HCT116 (cell line): ENCODE results near the gene MEGF6. TPM values are rescaled to one million over a fixed set of nuclear protein-coding genes. Genes with fewer than 3 reads are reported as not detected.

Source experiments
- ATAC-seq: fragments of 200-7000 bp; cut with Tn5 transposase; 2 replicates; pipeline ENCODE4 v1.9.1; 2020; ENCODE audit warnings: mild to moderate bottlenecking, moderate library complexity
- BruUV-seq: library from RNA; stranded (reverse); fragments of 400-500 nt; replicated peaks from 2 replicates; lab custom pipeline; 2021; lab: Mats Ljungman, UMichigan
- CTCF ChIA-PET: fragments of 300-600 bp; sonication (Branson Sonifier 250); formaldehyde crosslinking; loops from one replicate; lab custom pipeline; 2021; ENCODE audit warnings: antibody characterized with exemption; lab: Charles Lee
- POLR2A ChIA-PET: fragments of 300-600, 350-600 bp; sonication (Branson Sonifier 250); formaldehyde crosslinking; loops from one replicate; lab custom pipeline; 2021; ENCODE audit warnings: antibody characterized with exemption; lab: Charles Lee
- RAD21 ChIA-PET, 2 experiments: fragments of 300-600 bp; sonication (Branson Sonifier 250); formaldehyde crosslinking; loops; one replicate each; lab custom pipeline; 2023; ENCODE audit warnings: low total read pairs in 2 of 2; ENCODE audit not compliant: uncharacterized antibody in 2 of 2, unreplicated experiment in 2 of 2, low non-redundant PET in 1 of 2; lab: Charles Lee
- DNase-seq: peaks from one replicate; pipeline ENCODE4 v3.0.0-alpha.2; 2010; ENCODE audit warnings: low read depth, low spot score
- H2AFZ ChIP-seq: fragments of 200-600 bp; shearing (Covaris generic), sonication (generic); 2 replicates; pipeline ENCODE4 v1.6.1; 2017; ENCODE audit warnings: low read depth, mixed run types, mixed read lengths, antibody characterized with exemption, low read length; ENCODE audit not compliant: poor library complexity, severe bottlenecking
- H3K27ac ChIP-seq: 2 replicates; pipeline ENCODE4 v1.5.1; 2012; ENCODE audit warnings: low read depth, low read length
- H3K27me3 ChIP-seq: fragments of 200-600 bp; sonication (generic); 2 replicates; pipeline ENCODE4 v1.6.1; 2016; ENCODE audit warnings: mixed run types, low read length, mixed read lengths; ENCODE audit not compliant: insufficient read depth
- H3K36me3 ChIP-seq, 2 experiments: fragments of 200-500 bp in 1 of 2; fragments of 200-600 bp in 1 of 2; sonication (Bioruptor generic) in 1 of 2; sonication (generic) in 1 of 2; 2 replicates each; pipeline versions ENCODE4 v1.5.1 to v1.6.1; 2014 to 2016; ENCODE audit warnings: low read length in 2 of 2, inconsistent platforms in 1 of 2, mixed read lengths in 1 of 2, mixed run types in 1 of 2; ENCODE audit not compliant: insufficient read depth in 2 of 2, control insufficient read depth in 1 of 2
- H3K4me1 ChIP-seq, 2 experiments: fragments of 200-600 bp in 1 of 2; sonication (generic) in 1 of 2; 2 replicates each; pipeline versions ENCODE4 v1.5.1 to v1.6.1; 2012 to 2017; ENCODE audit warnings: low read length in 2 of 2, inconsistent platforms in 1 of 2, mild to moderate bottlenecking in 1 of 2, mixed read lengths in 1 of 2, mixed run types in 1 of 2, moderate library complexity in 1 of 2; ENCODE audit not compliant: insufficient read depth in 2 of 2, control insufficient read depth in 1 of 2
- H3K4me2 ChIP-seq: fragments of 200-600 bp; sonication (generic); 2 replicates; pipeline ENCODE4 v1.6.1; 2017; ENCODE audit warnings: mixed run types, low read length, mixed read lengths
- H3K4me3 ChIP-seq, 2 experiments: fragments of 200-600 bp in 1 of 2; sonication (generic) in 1 of 2; replicated peaks in 1 of 2; 2 replicates each; pipeline ENCODE4 v1.5.1; 2011 to 2016; ENCODE audit warnings: low read length in 2 of 2, control low read depth in 1 of 2, low read depth in 1 of 2, mild to moderate bottlenecking in 1 of 2, mixed read lengths in 1 of 2, mixed run types in 1 of 2
- H3K79me2 ChIP-seq: fragments of 200-600 bp; sonication (generic); 2 replicates; pipeline ENCODE4 v1.6.1; 2017; ENCODE audit warnings: mild to moderate bottlenecking, mixed run types, low read length, moderate library complexity, mixed read lengths; ENCODE audit not compliant: insufficient read depth
- H3K9ac ChIP-seq: fragments of 200-600 bp; sonication (generic); 2 replicates; pipeline ENCODE4 v1.6.1; 2016; ENCODE audit warnings: low read length, mixed read lengths
- H3K9me2 ChIP-seq: fragments of 200-600 bp; sonication (generic), shearing (Covaris generic); 2 replicates; pipeline ENCODE4 v1.6.1; 2017; ENCODE audit warnings: mixed run types, mild to moderate bottlenecking, moderate library complexity; ENCODE audit not compliant: insufficient read depth
- H3K9me3 ChIP-seq, 2 experiments: fragments of 200-500 bp in 1 of 2; fragments of 200-600 bp in 1 of 2; sonication (Bioruptor generic) in 1 of 2; sonication (generic) in 1 of 2; 2 replicates each; pipeline ENCODE4 v1.6.1; 2014 to 2017; ENCODE audit warnings: low read length in 2 of 2, mixed read lengths in 2 of 2, inconsistent platforms in 1 of 2, low read depth in 1 of 2, mild to moderate bottlenecking in 1 of 2, mixed run types in 1 of 2, moderate library complexity in 1 of 2; ENCODE audit not compliant: control insufficient read depth in 1 of 2, insufficient read depth in 1 of 2
- H4K20me1 ChIP-seq: fragments of 200-600 bp; sonication (generic), shearing (Covaris generic); 2 replicates; pipeline ENCODE4 v1.6.1; 2017; ENCODE audit warnings: mixed run types, mild to moderate bottlenecking, moderate library complexity; ENCODE audit not compliant: insufficient read depth
- ATF3 ChIP-seq: IDR thresholded peaks from 2 replicates; pipeline ENCODE4 v1.6.1; 2012
- EZH2phosphoT487 ChIP-seq: fragments of 200-600 bp; IDR thresholded peaks from 2 replicates; pipeline ENCODE4 v1.6.1; 2018; ENCODE audit warnings: antibody characterized with exemption, borderline replicate concordance
- MAX ChIP-seq: IDR thresholded peaks from 2 replicates; pipeline ENCODE4 v1.6.1; 2012
- POLR2AphosphoS5 ChIP-seq: IDR thresholded peaks from 2 replicates; pipeline ENCODE4 v1.6.1; 2011; ENCODE audit warnings: mild to moderate bottlenecking, low read depth, low read length, moderate library complexity
- RAD21 ChIP-seq: IDR thresholded peaks from 2 replicates; pipeline ENCODE4 v1.6.1; 2012; ENCODE audit warnings: low read depth, mild to moderate bottlenecking
- SIN3A ChIP-seq: IDR thresholded peaks from 2 replicates; pipeline ENCODE4 v1.6.1; 2012; ENCODE audit warnings: low read depth
- SP1 ChIP-seq: IDR thresholded peaks from 2 replicates; pipeline ENCODE4 v1.6.1; 2012; ENCODE audit warnings: low read depth
- YY1 ChIP-seq: IDR thresholded peaks from 2 replicates; pipeline ENCODE4 v1.6.1; 2011; ENCODE audit warnings: low read length, low read depth, moderate library complexity, mild to moderate bottlenecking; ENCODE audit not compliant: insufficient replicate concordance; ENCODE audit errors: extremely low read depth
- ZFX ChIP-seq: fragments of 450-650 bp; IDR thresholded peaks from 2 replicates; pipeline ENCODE4 v1.6.1; 2017
- ZNF274 ChIP-seq: fragments of 200-500 bp; sonication (Bioruptor generic); IDR thresholded peaks from 2 replicates; pipeline ENCODE4 v1.6.1; 2014; ENCODE audit warnings: mild to moderate bottlenecking, low read depth, low read length, inconsistent platforms
- intact Hi-C: fragments of 100-400 bp; cut with micrococcal nuclease; formaldehyde crosslinking; loops from 2 replicates; pipeline ENCODE4 v1.10.0; 2022
- total RNA-seq: library from RNA; stranded (reverse); gene quantifications from one replicate; pipeline ENCODE4 v1.2.1, GENCODE V29; 2021; ENCODE audit not compliant: unreplicated experiment
- TF ChIP-seq, protein P1 (sequence below): IDR thresholded peaks from 2 replicates; pipeline ENCODE4 v1.6.1; 2012; ENCODE audit warnings: low read depth

The MEGF6 gene
- total RNA-seq, 1 experiment from 2014 or later: 47.6 TPM

DNA sequence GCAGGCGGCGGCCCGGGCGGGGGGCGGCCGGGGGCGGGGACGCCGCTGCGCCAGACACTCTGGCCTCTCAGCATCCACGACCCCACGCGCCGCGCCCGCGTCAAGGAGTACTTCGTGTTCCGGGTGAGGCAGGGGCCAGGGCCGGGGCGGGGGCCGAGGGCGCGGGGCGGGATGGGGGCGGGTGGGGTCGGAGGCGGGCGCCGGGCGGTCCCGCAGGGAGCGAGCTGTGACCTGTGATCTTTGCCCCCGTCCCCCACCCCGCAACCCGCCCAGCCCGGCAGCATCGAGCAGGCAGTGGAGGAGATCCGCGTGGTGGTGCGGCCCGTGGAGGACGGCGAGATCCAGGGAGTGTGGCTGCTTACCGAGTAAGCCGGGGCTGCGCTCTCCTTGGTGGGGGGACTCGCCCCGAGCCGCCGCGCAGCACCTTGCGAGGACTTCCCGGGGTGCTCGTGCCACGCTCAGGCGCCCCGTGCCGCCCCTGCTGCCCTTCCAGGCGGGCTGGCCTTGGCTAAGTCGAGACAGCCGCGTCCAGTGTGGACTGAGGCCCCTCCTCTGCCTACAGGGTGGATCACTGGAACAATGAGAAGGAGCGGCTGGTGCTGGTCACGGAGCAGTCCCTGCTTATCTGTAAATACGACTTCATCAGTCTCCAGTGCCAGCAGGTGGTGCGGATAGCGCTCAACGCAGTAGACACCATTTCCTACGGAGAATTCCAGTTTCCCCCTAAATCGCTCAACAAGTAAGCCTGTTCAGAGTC is 14.0 kb upstream of the MEGF6 start:
- H3K4me3 ChIP-seq: peak overlapping the region; percentile 65 to 96
- ChIA-PET RAD21 (interaction anchor here in 1 of 2 experiments (0.6 kb wide), 1 partner anchor 92 kb away, joined by 4 read pairs; no protein-coding TSS in a partner anchor), CTCF (no interaction called here)
- peak overlapping the region; percentile 58 for H3K9ac ChIP-seq
- H3K36me3 ChIP-seq: 0 out of 4 replicates have a peak, but pooled peaks cover 0 to 2% of the 10 kb centered on the region in 2 experiments
- H3K4me2 ChIP-seq: peak overlapping the region; percentile 95
- intact Hi-C loops: no loop called here
- peaks cover 6 to 27% of the 10 kb centered on the region in 2 experiments; a peak in 2 of 4 replicates for H3K4me1 ChIP-seq
- H3K9me3 ChIP-seq: no peaks in the 10 kb centered on the region
- H3K27me3 ChIP-seq: no peaks in the 10 kb centered on the region
- no peaks in the 10 kb centered on the region for H4K20me1 ChIP-seq
- no peaks in the 10 kb centered on the region for H3K9me2 ChIP-seq
- no peak for DNase-seq
- H3K27ac ChIP-seq: peak overlapping the region; percentile 39; the same call in 1 of the 2 replicates
- no peaks in the 10 kb centered on the region for H3K79me2 ChIP-seq
- peak; percentile 28 for ATAC-seq
- no TSS peak for BruUV-seq
- TF ChIP-seq RAD21 (no peak), ATF3 (no peak), MAX (no peak), ZNF274 (no peak)
- TF ChIP-seq, all 23 proteins: peak for 0
- POLR2A ChIA-PET: no interaction called here
- no peak overlapping the region for H2AFZ ChIP-seq

- Histone ChIP-seq H3K4me2 (peak within 1 kb of the TSS; percentile 95), H3K4me1 (peaks cover 6 to 27% of the 10 kb centered on the region in 2 experiments; a peak in 2 of 4 replicates), H3K9ac (peak within 1 kb of the TSS; percentile 68), H2AFZ (no peak within 1 kb of the TSS), H3K9me3 (no peaks in the 10 kb centered on the region), H3K27ac (peak within 1 kb of the TSS; percentile 41; the same call in 1 of the 2 replicates), H4K20me1 (no peaks in the 10 kb centered on the region), H3K79me2 (no peaks in the 10 kb centered on the region), H3K27me3 (no peaks in the 10 kb centered on the region), H3K36me3 (0 out of 4 replicates have a peak, but pooled peaks cover 0 to 2% of the 10 kb centered on the region in 2 experiments), H3K4me3 (peak within 1 kb of the TSS; percentile 87 to 96), H3K9me2 (no peaks in the 10 kb centered on the region)
- no TSS peak for BruUV-seq
- intact Hi-C loops: no loop called here
- ChIA-PET CTCF (interaction anchor here (1.0 kb wide), 1 partner anchor 171 kb away, joined by 5 read pairs; no protein-coding TSS in a partner anchor), RAD21 (no interaction called here), POLR2A (no interaction called here)
- ATAC-seq (peak; percentile 93), DNase-seq (peak; percentile 82)
- peak; percentile 86 for TF ChIP-seq MAX
- no peak for TF ChIP-seq ZFX
- no peak for TF ChIP-seq EZH2phosphoT487
- peak; percentile 93 for TF ChIP-seq SP1
- TF ChIP-seq YY1: peak; percentile 34
- TF ChIP-seq, protein P1, sequence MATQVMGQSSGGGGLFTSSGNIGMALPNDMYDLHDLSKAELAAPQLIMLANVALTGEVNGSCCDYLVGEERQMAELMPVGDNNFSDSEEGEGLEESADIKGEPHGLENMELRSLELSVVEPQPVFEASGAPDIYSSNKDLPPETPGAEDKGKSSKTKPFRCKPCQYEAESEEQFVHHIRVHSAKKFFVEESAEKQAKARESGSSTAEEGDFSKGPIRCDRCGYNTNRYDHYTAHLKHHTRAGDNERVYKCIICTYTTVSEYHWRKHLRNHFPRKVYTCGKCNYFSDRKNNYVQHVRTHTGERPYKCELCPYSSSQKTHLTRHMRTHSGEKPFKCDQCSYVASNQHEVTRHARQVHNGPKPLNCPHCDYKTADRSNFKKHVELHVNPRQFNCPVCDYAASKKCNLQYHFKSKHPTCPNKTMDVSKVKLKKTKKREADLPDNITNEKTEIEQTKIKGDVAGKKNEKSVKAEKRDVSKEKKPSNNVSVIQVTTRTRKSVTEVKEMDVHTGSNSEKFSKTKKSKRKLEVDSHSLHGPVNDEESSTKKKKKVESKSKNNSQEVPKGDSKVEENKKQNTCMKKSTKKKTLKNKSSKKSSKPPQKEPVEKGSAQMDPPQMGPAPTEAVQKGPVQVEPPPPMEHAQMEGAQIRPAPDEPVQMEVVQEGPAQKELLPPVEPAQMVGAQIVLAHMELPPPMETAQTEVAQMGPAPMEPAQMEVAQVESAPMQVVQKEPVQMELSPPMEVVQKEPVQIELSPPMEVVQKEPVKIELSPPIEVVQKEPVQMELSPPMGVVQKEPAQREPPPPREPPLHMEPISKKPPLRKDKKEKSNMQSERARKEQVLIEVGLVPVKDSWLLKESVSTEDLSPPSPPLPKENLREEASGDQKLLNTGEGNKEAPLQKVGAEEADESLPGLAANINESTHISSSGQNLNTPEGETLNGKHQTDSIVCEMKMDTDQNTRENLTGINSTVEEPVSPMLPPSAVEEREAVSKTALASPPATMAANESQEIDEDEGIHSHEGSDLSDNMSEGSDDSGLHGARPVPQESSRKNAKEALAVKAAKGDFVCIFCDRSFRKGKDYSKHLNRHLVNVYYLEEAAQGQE: no peak
- TF ChIP-seq SIN3A: peak; percentile 17; the same call in 1 of the 2 replicates
- TF ChIP-seq POLR2AphosphoS5: peak; percentile 42; the same call in 1 of the 2 replicates
These were observed 13.2 kb upstream of the MEGF6 start, which contains the start of gene TPRG1L for GRCh38 chr1:3624200-3625136. Gene TPRG1L, plus strand, starts transcription at chr1:3625015. Its CDS starts 58 bp downstream, at chr1:3625073.
